ENCODE data around the gene PARN.

PARN gene

GRCh38 chr16:14495213-14496046 lies 134.6 kb downstream of the PARN start:
- ATAC-seq = no peak
- TF ChIP-seq TCF4 (CRISPR knock-in tag; IDR thresholded peaks at IDR 0.05; ENCODE audit: borderline replicate concordance) = no peak
- no peak for TF ChIP-seq POU6F1 (CRISPR knock-in tag; IDR thresholded peaks at IDR 0.05; ENCODE audit: borderline replicate concordance, low read depth)
- TF ChIP-seq TOX (CRISPR knock-in tag; IDR thresholded peaks at IDR 0.05; ENCODE audit: borderline replicate concordance) = no peak
- TF ChIP-seq ZNF565 (CRISPR knock-in tag; conservative IDR thresholded peaks at IDR 0.05; ENCODE audit: low read depth) = no peak
- TF ChIP-seq BACH2 (CRISPR knock-in tag; IDR thresholded peaks at IDR 0.05; ENCODE audit: borderline replicate concordance) = no peak
- TF ChIP-seq, protein P1, sequence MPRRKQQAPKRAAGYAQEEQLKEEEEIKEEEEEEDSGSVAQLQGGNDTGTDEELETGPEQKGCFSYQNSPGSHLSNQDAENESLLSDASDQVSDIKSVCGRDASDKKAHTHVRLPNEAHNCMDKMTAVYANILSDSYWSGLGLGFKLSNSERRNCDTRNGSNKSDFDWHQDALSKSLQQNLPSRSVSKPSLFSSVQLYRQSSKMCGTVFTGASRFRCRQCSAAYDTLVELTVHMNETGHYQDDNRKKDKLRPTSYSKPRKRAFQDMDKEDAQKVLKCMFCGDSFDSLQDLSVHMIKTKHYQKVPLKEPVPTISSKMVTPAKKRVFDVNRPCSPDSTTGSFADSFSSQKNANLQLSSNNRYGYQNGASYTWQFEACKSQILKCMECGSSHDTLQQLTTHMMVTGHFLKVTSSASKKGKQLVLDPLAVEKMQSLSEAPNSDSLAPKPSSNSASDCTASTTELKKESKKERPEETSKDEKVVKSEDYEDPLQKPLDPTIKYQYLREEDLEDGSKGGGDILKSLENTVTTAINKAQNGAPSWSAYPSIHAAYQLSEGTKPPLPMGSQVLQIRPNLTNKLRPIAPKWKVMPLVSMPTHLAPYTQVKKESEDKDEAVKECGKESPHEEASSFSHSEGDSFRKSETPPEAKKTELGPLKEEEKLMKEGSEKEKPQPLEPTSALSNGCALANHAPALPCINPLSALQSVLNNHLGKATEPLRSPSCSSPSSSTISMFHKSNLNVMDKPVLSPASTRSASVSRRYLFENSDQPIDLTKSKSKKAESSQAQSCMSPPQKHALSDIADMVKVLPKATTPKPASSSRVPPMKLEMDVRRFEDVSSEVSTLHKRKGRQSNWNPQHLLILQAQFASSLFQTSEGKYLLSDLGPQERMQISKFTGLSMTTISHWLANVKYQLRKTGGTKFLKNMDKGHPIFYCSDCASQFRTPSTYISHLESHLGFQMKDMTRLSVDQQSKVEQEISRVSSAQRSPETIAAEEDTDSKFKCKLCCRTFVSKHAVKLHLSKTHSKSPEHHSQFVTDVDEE (CRISPR knock-in tag; IDR thresholded peaks at IDR 0.05) = no peak

DNA sequence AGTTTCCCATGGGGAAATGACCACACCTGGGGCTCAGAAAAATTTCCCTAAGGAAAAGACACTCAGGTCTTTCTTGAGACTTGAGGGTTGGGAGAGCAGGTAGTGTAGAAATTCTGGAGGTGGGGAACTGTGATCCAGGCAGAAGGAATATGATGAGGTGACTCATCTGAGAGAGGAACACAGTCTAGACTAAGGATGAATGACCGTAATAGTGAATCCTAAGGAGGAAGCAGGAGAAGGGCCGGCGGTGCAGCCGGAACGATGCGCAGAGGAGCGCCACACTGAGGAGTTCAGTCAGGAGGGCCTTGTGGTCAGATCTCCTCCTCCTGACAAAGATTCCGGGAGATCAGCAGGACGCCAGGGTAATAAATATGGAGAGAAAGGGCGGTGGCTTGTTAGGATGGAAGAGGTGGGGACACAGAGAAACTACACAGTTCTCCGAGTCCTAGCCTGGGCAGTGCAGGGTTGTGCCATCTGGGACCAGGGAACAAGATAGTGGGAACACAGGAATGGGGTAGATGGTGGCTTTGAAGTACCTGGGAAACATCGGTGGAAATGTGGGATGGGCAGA lies 135.6 kb downstream of the PARN start:
- no peak for TF ChIP-seq ISL1 (CRISPR knock-in tag; IDR thresholded peaks at IDR 0.05)
- ATAC-seq = no peak

GRCh38 chr16:14493791-14494190 lies 136.3 kb downstream of the PARN start:
- no peak for ATAC-seq
- no peak for TF ChIP-seq BACH2 (CRISPR knock-in tag; IDR thresholded peaks at IDR 0.05; ENCODE audit: borderline replicate concordance)
- TF ChIP-seq ISL1 (CRISPR knock-in tag; IDR thresholded peaks at IDR 0.05) = no peak
- no peak for TF ChIP-seq RARB (CRISPR knock-in tag; IDR thresholded peaks at IDR 0.05)
- TF ChIP-seq, protein P1 (CRISPR knock-in tag; IDR thresholded peaks at IDR 0.05) = no peak
- TF ChIP-seq CSDC2 (CRISPR knock-in tag; IDR thresholded peaks at IDR 0.05) = no peak
- no peak for TF ChIP-seq TOX (CRISPR knock-in tag; IDR thresholded peaks at IDR 0.05; ENCODE audit: borderline replicate concordance)
- TF ChIP-seq ZFP30 (CRISPR knock-in tag; IDR thresholded peaks at IDR 0.05) = no peak
- TF ChIP-seq OSR1 (CRISPR knock-in tag; IDR thresholded peaks at IDR 0.05) = no peak
- no peak for TF ChIP-seq ZNF8 (CRISPR knock-in tag; IDR thresholded peaks at IDR 0.05)
- TF ChIP-seq, protein P2, sequence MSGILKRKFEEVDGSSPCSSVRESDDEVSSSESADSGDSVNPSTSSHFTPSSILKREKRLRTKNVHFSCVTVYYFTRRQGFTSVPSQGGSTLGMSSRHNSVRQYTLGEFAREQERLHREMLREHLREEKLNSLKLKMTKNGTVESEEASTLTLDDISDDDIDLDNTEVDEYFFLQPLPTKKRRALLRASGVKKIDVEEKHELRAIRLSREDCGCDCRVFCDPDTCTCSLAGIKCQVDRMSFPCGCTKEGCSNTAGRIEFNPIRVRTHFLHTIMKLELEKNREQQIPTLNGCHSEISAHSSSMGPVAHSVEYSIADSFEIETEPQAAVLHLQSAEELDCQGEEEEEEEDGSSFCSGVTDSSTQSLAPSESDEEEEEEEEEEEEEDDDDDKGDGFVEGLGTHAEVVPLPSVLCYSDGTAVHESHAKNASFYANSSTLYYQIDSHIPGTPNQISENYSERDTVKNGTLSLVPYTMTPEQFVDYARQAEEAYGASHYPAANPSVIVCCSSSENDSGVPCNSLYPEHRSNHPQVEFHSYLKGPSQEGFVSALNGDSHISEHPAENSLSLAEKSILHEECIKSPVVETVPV (CRISPR knock-in tag; IDR thresholded peaks at IDR 0.05) = no peak
- TF ChIP-seq ZC3H10 (CRISPR knock-in tag; IDR thresholded peaks at IDR 0.05) = no peak
- TF ChIP-seq, protein P3, sequence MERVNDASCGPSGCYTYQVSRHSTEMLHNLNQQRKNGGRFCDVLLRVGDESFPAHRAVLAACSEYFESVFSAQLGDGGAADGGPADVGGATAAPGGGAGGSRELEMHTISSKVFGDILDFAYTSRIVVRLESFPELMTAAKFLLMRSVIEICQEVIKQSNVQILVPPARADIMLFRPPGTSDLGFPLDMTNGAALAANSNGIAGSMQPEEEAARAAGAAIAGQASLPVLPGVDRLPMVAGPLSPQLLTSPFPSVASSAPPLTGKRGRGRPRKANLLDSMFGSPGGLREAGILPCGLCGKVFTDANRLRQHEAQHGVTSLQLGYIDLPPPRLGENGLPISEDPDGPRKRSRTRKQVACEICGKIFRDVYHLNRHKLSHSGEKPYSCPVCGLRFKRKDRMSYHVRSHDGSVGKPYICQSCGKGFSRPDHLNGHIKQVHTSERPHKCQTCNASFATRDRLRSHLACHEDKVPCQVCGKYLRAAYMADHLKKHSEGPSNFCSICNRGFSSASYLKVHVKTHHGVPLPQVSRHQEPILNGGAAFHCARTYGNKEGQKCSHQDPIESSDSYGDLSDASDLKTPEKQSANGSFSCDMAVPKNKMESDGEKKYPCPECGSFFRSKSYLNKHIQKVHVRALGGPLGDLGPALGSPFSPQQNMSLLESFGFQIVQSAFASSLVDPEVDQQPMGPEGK (CRISPR knock-in tag; IDR thresholded peaks at IDR 0.05; ENCODE audit: borderline replicate concordance) = no peak

All from SK-N-SH treated with all-trans-retinoic acid at 6 μM for 48 hours (cell line).